Measurements from ENCODE around the gene QSOX2.

The QSOX2 gene

GRCh38 chr9:136202454-136203407 is 42.9 kb downstream of the QSOX2 start:
- intact Hi-C loops (cut with DNase I; ENCODE audit: low total_unique reads): no loop called here
- Histone ChIP-seq H3K9me3 (no peaks in the 10 kb centered on the region), H3K36me3 (peaks cover 0 to 3% (median 0%) of the 10 kb centered on the region in 3 donors), H3K4me3 (no peak overlapping the region), H3K27me3 (peaks cover 4 to 82% of the 10 kb centered on the region in 2 donors), H3K27ac (no peak overlapping the region), H3K4me1 (peaks cover 0 to 31% (median 4%) of the 10 kb centered on the region in 4 donors)
- no peak for DNase-seq
- no peak for TF ChIP-seq CTCF (IDR thresholded peaks at IDR 0.05)

- Histone ChIP-seq H3K4me3 (no peak overlapping the region), H3K9me3 (no peaks in the 10 kb centered on the region), H3K36me3 (no peaks in the 10 kb centered on the region), H3K27ac (no peak overlapping the region), H3K4me1 (peaks cover 0 to 31% (median 4%) of the 10 kb centered on the region in 4 donors), H3K27me3 (peaks cover 4 to 91% of the 10 kb centered on the region in 2 donors)
- no peak for TF ChIP-seq CTCF (IDR thresholded peaks at IDR 0.05)
- no peak for DNase-seq
- intact Hi-C loops (cut with DNase I; ENCODE audit: low total_unique reads): no loop called here
These were observed 43.8 kb downstream of the QSOX2 start for GRCh38 chr9:136201609-136202453.

GRCh38 chr9:136201174-136201573 is 44.4 kb downstream of the QSOX2 start:
- intact Hi-C loops (cut with DNase I; ENCODE audit: low total_unique reads): no loop called here
- no peak for DNase-seq
- peaks cover 4 to 98% of the 10 kb centered on the region in 2 donors for H3K27me3 ChIP-seq
- H3K4me1 ChIP-seq: peaks cover 0 to 31% (median 4%) of the 10 kb centered on the region in 4 donors
- no peak for TF ChIP-seq CTCF (IDR thresholded peaks at IDR 0.05)
- H3K4me3 ChIP-seq: no peak overlapping the region
- no peaks in the 10 kb centered on the region for H3K9me3 ChIP-seq
- no peak overlapping the region for H3K27ac ChIP-seq
- no peaks in the 10 kb centered on the region for H3K36me3 ChIP-seq

- no peaks in the 10 kb centered on the region for H3K9me3 ChIP-seq
- H3K36me3 ChIP-seq: no peaks in the 10 kb centered on the region
- no peak overlapping the region for H3K27ac ChIP-seq
- no peak for TF ChIP-seq CTCF (IDR thresholded peaks at IDR 0.05)
- DNase-seq: no peak
- no peak overlapping the region for H3K4me3 ChIP-seq
- peaks cover 4 to 100% of the 10 kb centered on the region in 2 donors for H3K27me3 ChIP-seq
- peaks cover 0 to 30% (median 4%) of the 10 kb centered on the region in 4 donors for H3K4me1 ChIP-seq
- intact Hi-C loops (cut with DNase I; ENCODE audit: low total_unique reads): no loop called here
These were observed 45.2 kb downstream of the QSOX2 start for GRCh38 chr9:136200424-136200823.

- H3K27ac ChIP-seq: no peak overlapping the region
- intact Hi-C loops (cut with DNase I; ENCODE audit: low total_unique reads): no loop called here
- no peak for TF ChIP-seq CTCF (IDR thresholded peaks at IDR 0.05)
- no peak overlapping the region for H3K4me3 ChIP-seq
- H3K27me3 ChIP-seq: peaks cover 0 to 100% of the 10 kb centered on the region in 2 donors
- no peaks in the 10 kb centered on the region for H3K9me3 ChIP-seq
- no peak for DNase-seq
- H3K36me3 ChIP-seq: no peaks in the 10 kb centered on the region
- H3K4me1 ChIP-seq: peaks cover 0 to 23% (median 4%) of the 10 kb centered on the region in 4 donors
These were observed 46.0 kb downstream of the QSOX2 start for GRCh38 chr9:136199391-136200288.

All from tibial artery (tissue), 4 donors.